ENCODE results near the gene LITAF.

Gene LITAF

DNA sequence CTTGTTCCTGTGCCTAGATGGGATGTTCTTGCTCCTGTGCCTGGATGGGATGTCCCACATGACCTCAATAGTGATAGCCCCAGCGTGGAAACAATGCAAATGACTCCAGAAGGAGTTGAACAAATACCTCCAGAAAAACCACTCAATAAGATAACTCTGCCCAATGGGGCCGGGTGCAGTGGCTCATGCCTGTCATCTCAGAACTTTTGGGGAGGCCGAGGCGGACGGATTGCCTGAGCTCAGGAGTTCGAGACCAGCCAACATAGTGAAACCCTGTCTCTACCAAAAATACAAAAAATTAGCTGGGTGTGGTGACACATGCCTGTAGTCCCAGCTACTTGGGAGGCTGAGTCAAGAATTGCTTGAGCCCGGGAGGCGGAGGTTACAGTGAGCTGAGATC, 15.2 kb upstream of the LITAF start:
- Mint-ChIP-seq H3K4me3 (no peak overlapping the region), H3K9me3 (no peaks in the 10 kb centered on the region), H3K4me1 (peaks cover 55% of the 10 kb centered on the region), H3K27me3 (ENCODE audit: low read depth) (peaks cover 3% of the 10 kb centered on the region), H3K36me3 (ENCODE audit: low read depth) (no peaks in the 10 kb centered on the region), H3K27ac (peak overlapping the region; percentile 93 to 99 (median 95))
- TF ChIP-seq, protein P1, sequence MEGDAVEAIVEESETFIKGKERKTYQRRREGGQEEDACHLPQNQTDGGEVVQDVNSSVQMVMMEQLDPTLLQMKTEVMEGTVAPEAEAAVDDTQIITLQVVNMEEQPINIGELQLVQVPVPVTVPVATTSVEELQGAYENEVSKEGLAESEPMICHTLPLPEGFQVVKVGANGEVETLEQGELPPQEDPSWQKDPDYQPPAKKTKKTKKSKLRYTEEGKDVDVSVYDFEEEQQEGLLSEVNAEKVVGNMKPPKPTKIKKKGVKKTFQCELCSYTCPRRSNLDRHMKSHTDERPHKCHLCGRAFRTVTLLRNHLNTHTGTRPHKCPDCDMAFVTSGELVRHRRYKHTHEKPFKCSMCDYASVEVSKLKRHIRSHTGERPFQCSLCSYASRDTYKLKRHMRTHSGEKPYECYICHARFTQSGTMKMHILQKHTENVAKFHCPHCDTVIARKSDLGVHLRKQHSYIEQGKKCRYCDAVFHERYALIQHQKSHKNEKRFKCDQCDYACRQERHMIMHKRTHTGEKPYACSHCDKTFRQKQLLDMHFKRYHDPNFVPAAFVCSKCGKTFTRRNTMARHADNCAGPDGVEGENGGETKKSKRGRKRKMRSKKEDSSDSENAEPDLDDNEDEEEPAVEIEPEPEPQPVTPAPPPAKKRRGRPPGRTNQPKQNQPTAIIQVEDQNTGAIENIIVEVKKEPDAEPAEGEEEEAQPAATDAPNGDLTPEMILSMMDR (IDR thresholded peaks at IDR 0.05; ENCODE audit: unreplicated experiment in 3 of 3), result no peak

DNA sequence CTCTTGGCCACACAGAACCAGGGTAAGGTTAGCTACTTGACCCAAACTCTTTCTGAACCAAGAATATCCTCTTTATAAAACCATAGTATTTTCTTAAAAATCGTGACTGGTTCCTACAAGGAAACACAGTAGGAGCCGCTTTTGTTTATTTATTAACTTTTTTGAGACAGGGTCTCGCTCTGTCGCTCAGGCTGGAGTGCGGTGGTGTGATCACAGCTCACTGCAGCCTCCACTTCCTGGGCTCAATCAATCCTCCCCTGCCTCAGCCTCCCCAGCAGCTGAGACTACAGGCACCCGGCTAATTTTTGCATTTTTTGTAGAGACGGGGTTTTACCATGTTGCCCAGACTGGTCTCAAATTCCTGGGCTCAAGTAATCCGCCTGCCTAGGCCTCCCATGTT, 14.7 kb upstream of the LITAF start:
- Mint-ChIP-seq H3K27me3 (ENCODE audit: low read depth) (peaks cover 3% of the 10 kb centered on the region), H3K4me3 (no peak overlapping the region), H3K27ac (peak overlapping the region in 2 of 3 experiments; percentile 93 to 99), H3K4me1 (peaks cover 55% of the 10 kb centered on the region), H3K9me3 (no peaks in the 10 kb centered on the region), H3K36me3 (ENCODE audit: low read depth) (no peaks in the 10 kb centered on the region)
- TF ChIP-seq, protein P1 (IDR thresholded peaks at IDR 0.05; ENCODE audit: unreplicated experiment in 3 of 3), result no peak

DNA sequence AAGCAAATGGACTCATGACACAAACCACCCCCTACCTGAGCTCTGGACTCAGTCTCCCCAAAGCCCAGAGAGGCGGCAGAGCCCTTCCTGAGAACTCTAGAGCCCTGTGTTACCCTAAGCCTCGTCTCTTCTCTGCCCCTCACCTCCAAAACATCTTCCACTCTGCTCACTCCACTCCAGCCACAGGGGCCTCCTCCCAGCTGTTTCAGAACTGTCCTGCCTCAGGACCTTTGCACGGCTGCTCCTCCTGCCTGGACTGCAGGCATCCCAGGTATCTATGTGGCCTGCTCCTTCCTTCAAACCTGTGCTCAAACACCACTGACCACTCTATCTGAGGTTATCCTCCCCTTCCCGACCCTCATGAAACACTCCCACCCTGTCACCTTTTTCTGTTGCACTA, 12.9 kb upstream of the LITAF start:
- peaks cover 3% of the 10 kb centered on the region for H3K27me3 Mint-ChIP-seq (ENCODE audit: low read depth)
- peak overlapping the region in 1 of 3 experiments; percentile 18 for H3K4me3 Mint-ChIP-seq
- no peaks in the 10 kb centered on the region for H3K36me3 Mint-ChIP-seq (ENCODE audit: low read depth)
- H3K27ac Mint-ChIP-seq, result peak overlapping the region; percentile 75 to 99 (median 97)
- TF ChIP-seq, protein P1 (IDR thresholded peaks at IDR 0.05; ENCODE audit: unreplicated experiment in 3 of 3), result no peak
- peaks cover 55% of the 10 kb centered on the region for H3K4me1 Mint-ChIP-seq
- no peaks in the 10 kb centered on the region for H3K9me3 Mint-ChIP-seq

DNA sequence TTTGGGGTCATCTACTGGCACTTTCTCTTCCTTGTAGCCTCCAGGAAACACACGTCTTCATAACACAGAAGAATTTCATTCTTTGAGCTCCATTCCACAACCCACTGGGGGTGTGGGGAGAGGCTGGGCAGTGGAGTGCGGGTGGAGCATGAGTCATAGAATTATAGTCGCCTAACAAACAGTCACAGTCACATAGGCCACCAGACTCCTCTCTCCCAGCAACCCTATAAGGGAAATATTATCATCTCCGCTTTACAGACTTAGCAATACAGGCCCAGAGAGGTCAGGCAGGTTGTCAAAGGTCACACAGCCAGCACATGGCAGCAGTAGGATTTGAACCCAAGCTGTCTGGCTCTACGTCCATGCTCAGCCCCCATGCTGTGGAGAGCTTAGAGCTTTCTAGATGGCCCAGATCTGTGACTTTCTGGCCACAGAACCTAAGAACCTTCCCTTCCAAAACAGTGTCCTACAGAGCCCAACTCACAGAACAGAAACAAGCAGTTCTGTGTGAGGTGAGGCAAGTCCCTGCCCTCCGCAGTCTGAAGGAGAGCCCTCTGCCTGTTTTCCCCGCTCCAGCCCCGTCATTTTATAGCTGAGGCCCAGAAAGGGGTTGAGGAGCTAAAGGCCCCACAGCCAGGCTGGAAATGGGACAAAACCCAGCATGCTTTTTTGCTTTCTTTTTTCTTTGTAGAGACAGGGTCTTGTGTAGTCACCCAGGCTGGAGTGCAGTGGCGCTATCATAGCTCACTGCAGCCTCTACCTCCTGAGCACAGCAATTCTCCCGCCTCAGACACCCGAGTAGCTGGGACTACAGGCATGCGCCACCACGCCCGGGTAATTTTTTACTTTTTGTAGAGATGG, 10.7 kb upstream of the LITAF start:
- Mint-ChIP-seq H3K4me3 (peak overlapping the region in 2 of 3 experiments; percentile 58 to 60), H3K9me3 (no peaks in the 10 kb centered on the region), H3K4me1 (peaks cover 47% of the 10 kb centered on the region), H3K27me3 (ENCODE audit: low read depth) (no peaks in the 10 kb centered on the region), H3K36me3 (ENCODE audit: low read depth) (no peaks in the 10 kb centered on the region), H3K27ac (peak overlapping the region; percentile 75 to 99 (median 97))
- TF ChIP-seq, protein P1 (IDR thresholded peaks at IDR 0.05; ENCODE audit: unreplicated experiment in 3 of 3), result no peak

DNA sequence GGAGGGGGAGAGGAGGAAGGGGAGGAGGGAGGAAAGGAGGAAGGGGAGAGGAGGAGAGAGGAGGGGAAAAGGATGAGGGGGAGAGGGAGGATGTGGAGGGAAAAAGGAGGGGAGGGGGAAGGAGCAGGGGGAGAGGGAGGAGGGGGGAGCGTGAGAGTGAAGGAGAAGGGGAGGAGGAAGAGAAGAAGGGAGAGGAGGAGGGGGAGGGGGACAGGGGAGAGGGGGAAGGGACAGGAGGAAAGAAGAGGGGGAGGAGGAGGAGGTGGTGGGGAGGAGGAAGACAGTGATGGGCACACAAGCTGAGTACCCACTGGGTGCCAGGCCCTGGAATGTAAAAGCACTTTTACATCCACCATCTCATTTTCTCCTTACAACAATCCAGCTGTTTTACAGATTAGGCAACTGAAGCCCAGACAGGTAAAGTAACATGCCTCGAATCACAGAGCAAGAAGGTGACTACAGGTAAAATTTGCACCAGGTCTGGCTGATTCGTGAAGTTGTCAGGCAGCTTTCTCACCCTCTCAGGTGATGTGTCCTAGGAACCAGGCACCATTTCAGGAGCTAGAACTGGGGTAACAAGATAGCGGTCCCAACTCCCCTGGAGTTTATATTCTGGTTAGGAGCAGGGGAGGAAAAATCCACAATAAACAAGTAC, 10.0 kb upstream of the LITAF start:
- Mint-ChIP-seq H3K27me3 (ENCODE audit: low read depth) (peaks cover under 1% of the 10 kb centered on the region), H3K4me3 (no peak overlapping the region), H3K4me1 (peaks cover 40% of the 10 kb centered on the region), H3K36me3 (ENCODE audit: low read depth) (no peaks in the 10 kb centered on the region), H3K27ac (peak overlapping the region; percentile 75 to 99 (median 97)), H3K9me3 (no peaks in the 10 kb centered on the region)
- TF ChIP-seq, protein P1 (IDR thresholded peaks at IDR 0.05; ENCODE audit: unreplicated experiment in 3 of 3), result no peak

Measured in nephron (organoid).